ENCODE results near the gene LMTK3. TPM values are rescaled to one million over a fixed set of nuclear protein-coding genes. Genes with fewer than 3 reads are reported as not detected.

The LMTK3 gene
- polyA plus RNA-seq, 1 donor (not counting 4 experiments of a cell fraction or from before 2014, with no cell fraction given) = 0.51 TPM

DNA sequence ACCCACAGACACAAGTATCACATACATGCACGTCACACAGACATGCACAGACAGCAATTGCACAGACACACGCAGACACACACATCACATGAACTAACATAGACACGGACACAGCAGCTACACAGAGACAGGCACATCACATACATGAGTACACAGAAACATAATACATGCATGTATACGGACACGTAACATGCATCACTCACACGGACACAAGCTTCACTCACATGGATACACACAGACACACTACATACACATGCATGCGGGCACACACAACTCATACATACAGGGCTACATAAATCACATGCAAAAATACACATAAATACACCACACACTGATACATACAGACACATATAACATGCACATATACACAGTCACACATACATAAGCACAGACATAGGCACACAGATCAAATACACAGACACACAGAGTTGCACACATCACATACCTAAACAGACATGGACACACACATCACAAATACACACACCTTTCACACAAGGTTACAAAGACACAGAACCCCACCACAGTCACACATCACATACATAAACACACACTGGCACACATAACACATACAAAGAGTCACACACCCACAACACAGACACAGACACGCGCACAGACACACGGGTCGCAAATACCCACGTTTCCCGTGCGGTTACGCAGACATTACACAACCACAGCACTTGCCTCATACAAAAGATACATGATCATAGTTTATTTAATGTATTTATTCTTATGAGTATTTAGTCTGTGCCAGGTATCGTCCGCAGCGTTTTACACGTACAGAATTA is 1.1 kb upstream of the LMTK3 start:
- no peak overlapping the region for H3K9ac ChIP-seq (ENCODE audit: control insufficient read depth, extremely low read depth, insufficient read depth, low read length)
- no peak overlapping the region for H2AFZ ChIP-seq (ENCODE audit: control insufficient read depth, low read length)
- DNase-seq (ENCODE audit: low read depth, low spot score) (no peak), FAIRE-seq (no peak)
- H3K79me2 ChIP-seq (ENCODE audit: control insufficient read depth, insufficient read depth, low read length) = no peaks in the 10 kb centered on the region
- H3K27me3 ChIP-seq (ENCODE audit: control insufficient read depth, extremely low read depth, insufficient read depth, low read length) = peaks cover 21% of the 10 kb centered on the region
- H3K4me1 ChIP-seq (ENCODE audit: control insufficient read depth, extremely low read depth, insufficient read depth, low read length) = peaks cover 2% of the 10 kb centered on the region
- H3K36me3 ChIP-seq (ENCODE audit: control insufficient read depth in 2 of 2, extremely low read depth in 1 of 2, insufficient read depth in 2 of 2, low read length in 2 of 2) = no peaks in the 10 kb centered on the region
- peak overlapping the region; percentile 74 for H3K4me2 ChIP-seq (ENCODE audit: control insufficient read depth, extremely low read depth, insufficient read depth, low read depth, low read length)
- no peaks in the 10 kb centered on the region for H3K9me3 ChIP-seq (ENCODE audit: control insufficient read depth, low read depth, low read length)
- TF ChIP-seq EZH2 (IDR thresholded peaks at IDR 0.05; ENCODE audit: low read length) (peak; percentile 82), CTCF (optimal IDR thresholded peaks at IDR 0.05 in 1 of 3, IDR thresholded peaks at IDR 0.05 in 1 of 3, conservative IDR thresholded peaks at IDR 0.05 in 1 of 3; ENCODE audit: extremely low read depth in 1 of 3, insufficient read depth in 2 of 3, low read length in 3 of 3) (no peak)
- dilution Hi-C loops (cut with MboI; ENCODE audit: extremely low pct_ligation_motif_present, low sequenced_read_pairs) = no loop called here
- H3K4me3 ChIP-seq (ENCODE audit: control insufficient read depth in 2 of 3, extremely low read depth in 1 of 3, insufficient read depth in 2 of 3, low read depth in 1 of 3, low read length in 3 of 3) = peak overlapping the region in 1 of 3 experiments; percentile 68
- no peaks in the 10 kb centered on the region for H4K20me1 ChIP-seq (ENCODE audit: control insufficient read depth, extremely low read depth, insufficient read depth, low read length)
- no peak overlapping the region for H3K27ac ChIP-seq (ENCODE audit: control insufficient read depth, insufficient read depth, low read length)
- H3K9me1 ChIP-seq (ENCODE audit: control insufficient read depth, extremely low read depth, insufficient read depth, low read length) = no peaks in the 10 kb centered on the region

DNA sequence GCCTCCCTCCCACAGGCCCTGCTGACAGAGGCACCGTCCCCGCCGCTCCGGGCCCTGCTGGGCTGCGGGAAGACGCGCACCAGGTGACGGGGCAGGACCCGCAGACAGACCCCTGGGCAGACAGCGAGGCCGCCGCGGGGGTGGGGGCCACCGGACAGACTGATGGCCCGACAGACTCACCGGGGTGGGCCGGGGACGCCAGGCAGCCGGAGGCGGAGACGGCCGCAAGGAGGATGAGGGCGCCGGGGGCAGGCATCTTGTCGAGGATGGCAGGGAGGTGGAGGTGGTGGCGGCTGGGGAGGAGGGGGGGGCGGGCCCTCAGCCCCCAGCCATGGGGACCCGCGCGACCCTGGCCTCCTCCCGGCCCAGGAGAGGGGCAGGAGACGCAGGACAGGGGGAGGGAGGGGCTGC is 309 bp downstream of the LMTK3 start:
- Histone ChIP-seq H3K9me1 (ENCODE audit: control insufficient read depth, extremely low read depth, insufficient read depth, low read length) (no peaks in the 10 kb centered on the region), H3K27me3 (ENCODE audit: control insufficient read depth, extremely low read depth, insufficient read depth, low read length) (peaks cover 21% of the 10 kb centered on the region), H3K27ac (ENCODE audit: control insufficient read depth, insufficient read depth, low read length) (no peak overlapping the region), H3K36me3 (ENCODE audit: control insufficient read depth in 2 of 2, extremely low read depth in 1 of 2, insufficient read depth in 2 of 2, low read length in 2 of 2) (no peaks in the 10 kb centered on the region), H3K9me3 (ENCODE audit: control insufficient read depth, low read depth, low read length) (no peaks in the 10 kb centered on the region), H3K9ac (ENCODE audit: control insufficient read depth, extremely low read depth, insufficient read depth, low read length) (no peak overlapping the region), H3K4me1 (ENCODE audit: control insufficient read depth, extremely low read depth, insufficient read depth, low read length) (peaks cover 2% of the 10 kb centered on the region), H2AFZ (ENCODE audit: control insufficient read depth, low read length) (no peak overlapping the region), H3K79me2 (ENCODE audit: control insufficient read depth, insufficient read depth, low read length) (no peaks in the 10 kb centered on the region), H4K20me1 (ENCODE audit: control insufficient read depth, extremely low read depth, insufficient read depth, low read length) (no peaks in the 10 kb centered on the region), H3K4me3 (ENCODE audit: control insufficient read depth in 2 of 3, extremely low read depth in 1 of 3, insufficient read depth in 2 of 3, low read depth in 1 of 3, low read length in 3 of 3) (no peak overlapping the region), H3K4me2 (ENCODE audit: control insufficient read depth, extremely low read depth, insufficient read depth, low read depth, low read length) (no peak overlapping the region)
- no peak for FAIRE-seq
- dilution Hi-C loops (cut with MboI; ENCODE audit: extremely low pct_ligation_motif_present, low sequenced_read_pairs) = no loop called here
- TF ChIP-seq EZH2 (IDR thresholded peaks at IDR 0.05; ENCODE audit: low read length) = no peak
- DNase-seq (ENCODE audit: low read depth, low spot score) = no peak

All from keratinocyte (primary cell).